GM18861 (cell line): ENCODE measurements around the gene RANGAP1.

Experiments used
- ATAC-seq: cut with Tn5 transposase; IDR thresholded peaks from one replicate; pipeline ENCODE4 v1.9.1; 2021; ENCODE audit not compliant: unreplicated experiment

The RANGAP1 gene, protein sequence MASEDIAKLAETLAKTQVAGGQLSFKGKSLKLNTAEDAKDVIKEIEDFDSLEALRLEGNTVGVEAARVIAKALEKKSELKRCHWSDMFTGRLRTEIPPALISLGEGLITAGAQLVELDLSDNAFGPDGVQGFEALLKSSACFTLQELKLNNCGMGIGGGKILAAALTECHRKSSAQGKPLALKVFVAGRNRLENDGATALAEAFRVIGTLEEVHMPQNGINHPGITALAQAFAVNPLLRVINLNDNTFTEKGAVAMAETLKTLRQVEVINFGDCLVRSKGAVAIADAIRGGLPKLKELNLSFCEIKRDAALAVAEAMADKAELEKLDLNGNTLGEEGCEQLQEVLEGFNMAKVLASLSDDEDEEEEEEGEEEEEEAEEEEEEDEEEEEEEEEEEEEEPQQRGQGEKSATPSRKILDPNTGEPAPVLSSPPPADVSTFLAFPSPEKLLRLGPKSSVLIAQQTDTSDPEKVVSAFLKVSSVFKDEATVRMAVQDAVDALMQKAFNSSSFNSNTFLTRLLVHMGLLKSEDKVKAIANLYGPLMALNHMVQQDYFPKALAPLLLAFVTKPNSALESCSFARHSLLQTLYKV

DNA sequence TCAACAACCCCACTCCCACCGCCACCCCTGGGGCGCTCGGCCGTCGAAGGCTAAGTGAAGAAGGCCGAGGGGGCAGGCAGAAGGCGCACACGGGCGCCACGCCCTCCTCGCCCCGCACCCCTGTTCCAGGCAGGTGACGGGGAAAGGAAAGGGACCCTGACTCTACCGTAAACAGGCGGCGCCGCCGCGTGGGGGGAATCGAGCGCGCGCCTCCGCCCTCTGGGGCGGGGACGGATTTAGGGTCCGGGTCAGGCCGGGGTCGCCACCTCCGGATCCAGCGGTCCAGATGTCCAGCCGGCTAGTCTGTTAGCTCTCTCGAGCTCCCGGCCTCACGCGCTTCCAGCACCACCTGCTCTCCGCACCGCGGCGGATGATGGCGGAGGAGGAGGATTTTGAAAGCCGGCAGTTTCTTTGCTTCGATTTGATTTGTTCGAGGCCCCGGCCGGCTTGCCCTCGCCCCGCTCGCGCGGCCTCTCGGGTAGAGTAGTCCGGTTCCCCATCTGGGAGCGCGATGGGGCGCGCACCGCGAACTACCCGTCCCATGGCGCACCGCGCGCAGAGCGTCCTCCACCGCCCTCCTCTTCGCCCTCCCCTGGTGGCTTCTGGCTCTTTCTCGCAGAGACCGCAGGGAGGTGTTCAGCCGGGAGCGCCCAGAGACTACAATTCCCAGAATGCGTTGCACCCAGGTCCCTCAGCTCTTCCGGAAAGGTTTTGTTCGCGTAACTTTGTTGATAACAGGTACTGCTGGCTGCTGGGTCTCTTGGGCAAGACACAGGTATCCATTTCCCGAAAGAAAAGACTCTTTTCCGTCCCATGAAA lies at the start of gene RANGAP1:
Gene RANGAP1 (minus strand): TSS at position 368 of the 819 bp plus-strand sequence. CDS start 5,143 bp downstream, outside the sequence.
- ATAC-seq, result peak; percentile 93

DNA sequence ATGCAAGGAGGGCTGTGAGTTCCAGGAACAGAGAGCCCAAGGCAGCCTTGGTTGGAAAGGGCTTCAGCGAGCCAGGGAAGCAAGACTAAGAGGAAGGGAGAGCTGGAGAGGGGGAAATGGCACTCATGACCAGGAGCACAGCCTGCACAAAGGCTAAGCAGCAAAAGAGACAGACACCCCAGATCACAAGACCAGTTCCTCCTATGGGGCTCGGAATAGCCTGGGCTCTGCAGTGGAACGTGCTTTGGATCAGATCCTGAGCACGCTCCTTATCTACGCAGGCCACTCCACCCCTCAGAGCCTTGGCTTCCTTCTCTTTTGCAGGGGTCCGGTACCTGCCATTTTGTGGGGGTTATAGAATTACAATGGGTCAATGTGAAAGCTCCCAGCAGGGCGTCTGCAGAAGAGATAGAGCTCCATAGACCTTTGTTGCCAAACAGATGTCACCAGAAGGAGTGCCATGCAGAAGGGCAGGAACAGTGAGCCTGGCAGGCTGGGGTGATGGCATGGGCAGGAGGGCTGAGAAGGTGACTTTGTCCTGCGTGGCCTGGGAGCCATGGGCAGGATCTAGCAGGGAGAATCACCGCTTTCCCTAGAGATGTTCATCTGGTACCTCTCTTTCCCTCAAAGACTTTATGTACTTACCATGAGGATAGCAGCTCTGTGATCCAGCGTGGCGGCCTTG lies 49.1 kb upstream of the RANGAP1 start:
- no peak for ATAC-seq

DNA sequence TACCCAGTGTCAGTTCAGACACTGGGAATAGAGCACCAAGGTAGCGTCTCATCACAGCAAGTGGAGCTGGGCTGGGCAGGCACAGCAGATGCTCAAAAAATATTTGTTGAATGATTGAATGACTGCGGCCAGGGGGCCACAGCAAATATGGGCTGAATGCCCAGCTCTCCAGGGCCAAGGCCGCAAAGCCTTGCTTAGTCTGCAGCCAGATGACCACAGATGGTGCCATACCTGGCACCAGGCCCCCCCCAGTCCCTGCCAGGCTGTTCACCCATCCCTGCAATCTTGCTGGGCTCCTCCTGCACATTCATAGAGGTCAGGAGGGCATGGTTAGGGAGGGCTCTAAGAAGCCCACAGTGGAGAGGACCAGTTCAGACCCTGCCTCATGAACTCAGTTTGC lies 48.2 kb upstream of the RANGAP1 start:
- ATAC-seq, result no peak

DNA sequence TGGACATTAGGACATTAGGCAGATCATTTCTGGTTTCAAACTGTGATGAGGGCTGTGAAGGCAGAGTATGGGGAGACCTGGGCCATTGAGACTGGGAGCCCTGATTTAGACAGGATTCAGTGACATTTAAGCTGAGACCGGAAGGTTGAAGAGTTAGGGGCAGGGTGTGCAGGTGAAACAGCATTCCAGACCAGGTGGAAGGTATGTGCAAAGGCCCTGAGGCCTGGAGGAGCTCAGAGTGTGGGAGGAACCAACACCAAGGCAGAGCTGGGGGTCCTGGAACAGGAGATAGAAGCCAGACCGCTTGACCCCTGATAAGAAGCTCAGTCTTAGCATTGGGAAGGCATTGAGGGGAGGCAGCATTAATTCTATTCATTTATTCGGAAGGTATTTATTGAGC lies 47.8 kb upstream of the RANGAP1 start:
- no peak for ATAC-seq

DNA sequence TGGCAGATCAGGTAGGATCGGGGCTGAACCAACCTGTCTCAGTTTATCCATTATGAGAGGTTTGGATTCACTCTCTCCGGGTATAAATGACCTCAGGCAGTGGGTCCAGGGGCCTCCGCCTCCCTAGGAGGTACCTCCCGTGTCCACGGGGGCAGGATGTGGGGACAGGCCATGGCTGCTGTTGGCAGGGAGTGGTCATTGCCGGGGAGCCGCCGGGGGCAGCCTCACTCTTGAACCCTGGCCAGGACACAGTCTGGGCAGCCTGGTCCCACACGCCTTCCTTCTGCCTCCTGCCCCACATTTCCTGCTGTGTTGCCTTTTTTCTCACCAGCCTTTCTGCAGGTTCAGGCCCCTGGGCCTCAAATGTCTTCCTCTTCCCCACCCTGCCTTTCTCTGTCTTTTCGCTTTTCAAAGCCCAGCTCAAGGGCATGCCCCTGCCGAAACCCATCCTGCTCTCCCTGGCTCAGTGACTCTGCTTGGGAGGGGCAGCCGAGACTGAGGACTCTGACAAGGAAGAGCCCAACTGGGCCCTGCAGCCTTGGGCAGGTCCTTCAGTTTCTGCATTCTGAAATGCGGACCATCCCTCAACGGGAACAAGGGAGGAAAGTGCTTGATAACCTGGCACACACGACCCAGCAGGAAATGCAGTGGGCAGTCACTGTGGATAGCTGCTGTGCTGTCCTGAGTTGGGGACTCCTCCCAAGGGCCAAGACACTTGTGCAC lies 46.4 kb upstream of the RANGAP1 start:
- ATAC-seq, result no peak

DNA sequence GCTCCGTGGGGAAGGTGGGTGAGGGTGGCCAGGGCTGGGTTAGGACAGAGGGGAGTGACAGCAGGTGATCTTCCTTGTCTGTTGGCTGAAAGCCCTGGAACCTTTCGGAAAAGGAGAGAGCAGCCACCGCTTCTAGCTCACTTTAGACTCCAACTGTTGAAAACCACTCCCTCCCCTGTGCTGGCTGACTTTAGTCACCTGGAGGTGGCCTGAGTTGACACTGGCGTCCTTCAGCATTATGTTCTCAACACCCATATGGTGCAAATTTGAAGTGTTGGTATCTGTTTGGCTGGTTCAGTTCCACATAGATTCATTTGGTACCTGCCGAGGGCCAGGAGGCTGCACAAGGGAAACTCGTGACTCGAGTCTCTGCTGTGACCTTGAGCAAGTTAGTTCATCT lies 44.2 kb upstream of the RANGAP1 start:
- no peak for ATAC-seq

DNA sequence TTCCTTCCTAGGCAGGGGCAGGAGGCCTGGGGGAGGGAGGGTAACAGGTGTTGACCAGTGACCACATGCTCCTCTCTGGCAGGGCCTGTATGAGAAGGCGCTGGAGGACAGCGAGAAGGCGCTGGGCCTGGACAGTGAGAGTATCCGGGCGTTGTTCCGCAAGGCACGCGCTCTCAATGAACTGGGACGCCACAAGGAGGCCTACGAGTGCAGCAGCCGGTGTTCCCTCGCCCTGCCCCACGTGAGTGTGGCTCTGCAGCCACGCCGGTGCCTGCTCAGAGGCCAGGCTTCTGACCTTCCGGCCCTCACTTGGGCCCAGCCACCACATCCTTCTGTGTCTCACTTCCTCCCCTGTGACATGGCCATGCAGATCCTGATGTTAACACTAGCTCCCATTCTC lies 41.1 kb upstream of the RANGAP1 start:
- ATAC-seq, result no peak

DNA sequence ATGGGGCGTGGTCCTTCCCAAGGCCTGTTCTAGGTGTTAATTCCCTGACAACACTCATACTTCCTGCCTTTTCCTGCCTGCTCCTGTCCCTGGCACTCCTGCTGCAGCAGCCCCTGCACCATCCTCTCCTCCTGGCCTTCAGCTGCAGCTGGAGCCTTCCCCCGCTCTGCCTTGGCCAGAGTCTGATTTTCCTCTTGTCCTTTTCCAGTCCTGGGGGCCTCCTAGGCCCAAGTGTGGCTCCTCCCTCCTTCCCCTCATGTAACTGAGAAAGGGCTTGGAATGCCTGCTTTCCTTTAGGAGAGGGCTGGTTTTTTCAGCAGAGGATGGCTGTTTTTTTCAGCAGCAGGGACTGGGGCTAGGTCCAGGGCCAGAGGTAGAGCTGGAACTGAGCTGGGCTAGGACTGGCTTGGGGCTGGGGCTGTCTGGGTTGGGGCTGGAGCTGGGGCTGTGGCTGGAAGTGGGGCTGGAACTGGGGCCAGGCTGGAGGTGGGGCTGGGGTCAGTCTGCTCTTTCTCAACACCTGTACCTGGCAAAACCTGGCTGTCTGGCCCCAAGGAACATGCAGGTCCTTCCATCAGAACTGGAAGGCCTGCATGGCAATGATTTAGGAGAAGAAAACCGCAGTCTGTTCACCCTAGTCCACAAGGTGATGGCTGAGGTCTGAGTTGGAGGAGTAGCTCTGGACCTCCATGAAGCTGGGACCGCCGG lies 39.0 kb upstream of the RANGAP1 start:
- no peak for ATAC-seq

DNA sequence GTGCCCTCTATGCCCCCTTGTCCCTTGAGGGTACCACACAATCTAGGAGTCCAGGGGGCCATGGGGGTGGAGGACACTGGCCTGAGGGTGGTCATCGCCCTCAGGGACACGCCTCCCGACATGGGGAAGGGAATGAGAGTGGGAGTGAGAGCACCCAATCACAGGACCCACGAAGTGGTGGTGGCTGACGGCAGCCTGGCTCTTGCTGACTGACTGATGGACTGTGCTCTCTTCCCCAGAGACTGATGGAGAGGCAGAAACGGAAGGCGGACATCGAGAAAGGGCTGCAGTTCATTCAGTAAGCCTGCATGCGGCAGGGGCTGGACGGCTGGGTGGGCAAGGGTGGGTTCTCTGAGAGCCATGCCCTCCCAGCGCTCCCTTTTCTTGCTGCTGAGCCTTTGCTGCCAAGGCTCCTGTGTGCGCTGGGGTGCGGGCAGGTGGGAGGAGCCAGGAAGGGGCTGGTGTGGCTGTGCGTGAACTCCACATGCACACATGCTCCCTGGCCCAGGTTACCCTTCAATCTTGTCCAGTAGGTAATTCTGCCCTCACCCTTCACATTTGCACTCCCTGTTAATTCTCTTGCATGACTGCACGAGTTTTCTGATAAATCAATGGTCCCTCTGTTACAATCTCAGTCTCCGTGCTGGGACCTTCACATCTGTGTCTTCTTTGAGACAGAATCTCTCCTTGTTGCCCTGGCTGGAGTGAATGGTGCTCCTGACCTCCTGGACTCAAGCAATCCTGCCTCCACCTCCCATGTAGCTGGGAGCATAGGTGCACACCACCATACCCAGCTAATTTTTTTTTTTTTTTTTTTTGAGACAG lies 34.6 kb upstream of the RANGAP1 start:
- no peak for ATAC-seq

DNA sequence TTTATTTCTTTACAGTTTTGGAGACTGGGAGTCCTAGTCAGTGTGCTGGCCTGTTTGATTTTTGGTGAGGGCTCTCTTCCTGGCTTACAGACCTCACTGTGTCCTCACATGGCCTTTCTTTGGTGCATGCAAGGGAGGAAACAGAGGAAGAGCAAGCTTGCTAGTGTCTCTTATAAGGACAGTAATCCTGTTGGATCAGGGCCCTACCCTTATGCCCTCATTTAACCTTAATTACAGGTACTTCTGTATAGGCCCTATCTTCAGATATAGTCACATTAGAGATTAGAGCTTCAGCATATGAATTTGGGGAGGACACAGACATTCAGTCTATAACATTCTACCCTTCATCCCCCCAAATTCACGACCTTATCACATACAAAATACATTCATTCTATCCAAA lies 29.6 kb upstream of the RANGAP1 start:
- ATAC-seq, result no peak

DNA sequence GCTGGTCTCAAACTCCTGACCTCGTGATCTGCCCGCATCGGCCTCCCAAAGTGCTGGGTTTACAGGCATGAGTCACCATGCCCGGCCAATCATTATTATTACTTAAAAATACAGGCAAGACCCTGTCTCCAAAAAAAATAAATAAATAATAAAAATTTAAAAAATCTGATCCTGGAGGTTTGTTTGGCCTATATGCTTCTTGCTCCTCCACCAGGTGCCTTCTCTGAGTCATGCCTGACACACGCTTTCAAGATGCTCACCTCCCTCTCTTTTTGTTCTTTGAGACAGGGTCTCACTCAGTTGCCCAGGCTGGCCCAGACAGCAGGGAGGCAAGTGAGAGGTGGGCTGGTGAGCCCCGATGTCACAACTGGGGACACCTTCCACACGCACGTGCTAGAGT lies 28.8 kb upstream of the RANGAP1 start:
- ATAC-seq, result no peak

DNA sequence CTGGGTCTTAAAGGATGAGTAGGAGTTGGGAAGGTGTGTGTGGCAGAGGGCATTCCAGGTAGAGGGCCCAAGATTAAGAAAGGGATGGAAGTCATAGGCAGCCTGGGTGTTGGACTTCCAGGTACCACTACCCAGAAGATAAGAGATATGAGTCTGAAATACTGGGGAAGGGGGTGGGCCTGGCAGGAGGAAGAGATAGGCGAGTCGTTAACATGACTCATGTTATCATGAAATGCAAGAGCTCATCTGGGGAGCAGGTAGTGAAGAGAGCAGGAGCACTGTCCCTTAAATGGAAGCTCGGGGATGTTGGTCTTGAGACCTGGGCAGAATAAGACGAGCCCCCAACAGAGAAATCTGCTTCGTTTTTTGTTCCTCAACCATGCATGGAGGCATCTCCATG lies 25.5 kb upstream of the RANGAP1 start:
- no peak for ATAC-seq

DNA sequence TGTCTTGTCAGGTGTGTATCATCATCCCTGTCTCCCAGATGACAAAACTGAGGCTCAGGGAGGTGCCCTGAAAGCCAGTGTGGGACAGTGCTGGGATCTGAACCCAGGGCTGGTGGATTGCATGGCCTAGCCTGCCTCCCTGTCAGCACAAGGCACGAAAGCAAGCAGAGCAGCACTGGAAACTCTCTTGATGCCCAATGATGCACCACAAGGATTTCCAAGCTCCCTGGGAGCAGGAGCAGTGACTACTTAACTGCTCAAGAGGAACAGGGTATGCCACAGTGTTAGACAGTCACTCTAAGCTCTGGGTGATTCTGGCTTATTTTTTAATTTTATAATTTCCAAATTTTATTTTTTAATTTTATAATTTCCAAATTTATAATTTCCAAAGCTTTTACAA lies 24.3 kb upstream of the RANGAP1 start:
- no peak for ATAC-seq

DNA sequence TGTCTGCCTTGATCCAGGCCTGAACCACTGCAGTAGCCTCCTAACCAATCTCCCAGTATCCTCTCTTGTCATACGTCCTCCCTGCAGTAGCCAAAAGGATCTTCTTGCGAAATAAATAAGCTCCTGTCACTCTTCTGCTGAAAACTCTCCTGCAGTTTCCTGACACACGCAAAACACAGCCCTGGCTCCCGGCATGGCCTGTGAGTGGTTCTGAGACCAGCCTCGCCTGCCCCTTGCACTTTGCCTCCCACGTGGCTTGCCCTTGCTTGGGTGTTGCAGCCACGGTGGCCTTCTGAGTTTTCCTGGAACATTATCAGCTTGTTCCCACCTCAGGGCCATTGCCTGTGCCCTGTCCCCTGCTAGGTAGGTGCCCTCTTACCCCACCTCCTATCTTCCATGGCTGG lies 22.6 kb upstream of the RANGAP1 start:
- ATAC-seq, result no peak

DNA sequence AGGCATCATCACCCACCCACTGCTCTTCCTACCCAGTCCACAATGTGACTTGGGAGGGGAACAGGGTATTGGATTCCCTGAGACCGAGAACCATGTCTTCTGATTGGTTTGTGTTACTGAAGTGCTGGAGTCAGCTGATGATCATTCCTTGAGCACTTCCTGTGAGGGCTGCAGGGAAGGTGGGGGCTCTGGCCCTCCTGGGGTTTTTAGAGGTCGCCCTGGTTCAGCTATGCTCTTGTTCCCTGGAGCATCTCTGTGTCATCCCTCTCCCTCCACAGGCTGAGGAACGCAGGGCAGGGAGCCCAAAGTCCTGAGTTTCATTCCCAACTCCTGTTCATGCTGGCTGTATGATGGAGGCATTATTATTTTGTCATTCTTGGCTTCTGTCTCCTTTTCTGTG lies 22.1 kb upstream of the RANGAP1 start:
- ATAC-seq, result no peak

DNA sequence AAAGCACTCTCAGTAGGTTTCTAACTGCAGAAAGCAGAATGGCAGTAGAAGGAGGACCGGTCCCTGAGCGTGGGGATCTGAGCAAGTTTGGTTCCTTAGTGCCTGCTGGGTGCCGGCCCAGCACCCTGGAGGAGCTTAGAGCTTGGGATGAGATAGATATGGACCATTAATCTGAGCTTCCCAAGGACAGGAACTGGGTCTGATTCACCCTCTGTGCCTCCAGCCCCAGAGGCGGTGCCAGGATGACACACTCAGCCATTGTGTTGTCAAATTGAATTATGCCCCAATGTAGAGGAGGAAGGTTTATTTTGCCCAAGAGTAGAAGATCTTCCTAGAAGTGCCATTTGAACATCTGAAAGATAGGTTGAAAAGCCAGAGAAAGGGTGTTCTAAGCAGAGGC lies 19.7 kb upstream of the RANGAP1 start:
- ATAC-seq, result no peak

DNA sequence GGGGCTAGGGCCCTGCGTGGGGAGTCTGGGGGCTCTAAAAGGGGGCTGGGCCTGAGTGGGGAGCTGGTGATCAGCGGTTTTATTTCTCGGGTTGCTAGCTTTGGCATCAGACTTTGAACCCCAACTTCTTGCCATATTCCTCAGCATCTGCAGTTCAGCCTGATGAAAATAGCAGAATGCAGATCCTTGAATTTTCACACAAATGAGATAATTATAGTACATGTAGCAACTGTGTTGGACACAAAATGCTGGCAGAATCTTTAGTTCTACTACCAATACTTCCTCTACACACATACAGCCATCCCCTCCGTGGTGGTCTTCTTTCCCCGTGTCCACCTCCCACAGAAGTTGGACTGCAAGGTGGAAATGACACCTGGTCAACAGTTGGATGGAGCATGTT lies 16.8 kb upstream of the RANGAP1 start:
- ATAC-seq, result no peak

DNA sequence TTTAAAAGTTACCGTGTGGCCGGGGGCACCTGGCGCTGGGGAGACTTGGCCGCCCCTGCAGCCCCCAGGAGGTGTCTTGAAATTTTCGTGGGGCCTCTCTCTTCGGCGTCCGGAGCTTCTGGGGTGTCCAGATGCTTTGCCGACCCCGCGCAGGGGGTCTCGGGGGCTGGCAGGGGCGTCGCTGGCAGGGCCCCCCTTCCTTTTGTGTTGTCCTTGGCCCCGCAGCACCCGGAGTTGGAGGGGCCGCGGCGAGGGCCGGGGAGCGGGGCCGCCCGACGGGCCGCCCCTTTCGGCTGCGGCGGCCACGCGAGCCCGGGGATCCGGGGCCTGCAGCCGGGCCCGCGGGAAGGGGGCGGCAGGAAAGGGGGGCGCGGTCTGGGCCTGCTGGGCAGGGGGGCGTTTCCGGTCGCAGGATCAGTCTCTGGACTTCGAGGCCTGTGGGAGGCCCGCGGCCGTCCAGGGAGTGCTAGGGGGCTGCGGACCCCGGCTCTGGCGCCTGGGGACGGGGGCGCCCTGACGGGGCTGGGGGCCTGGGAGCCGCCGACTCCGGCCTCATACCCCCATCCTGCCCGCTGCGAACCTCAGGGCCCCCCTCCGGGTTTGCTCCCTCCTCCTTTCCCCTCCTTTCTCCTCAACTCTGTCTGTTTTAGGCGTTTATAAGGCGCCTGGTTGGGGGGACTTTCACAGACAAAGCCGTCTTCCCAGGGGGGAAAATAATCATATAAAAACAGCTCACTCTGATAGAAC lies 16.2 kb upstream of the RANGAP1 start:
- ATAC-seq, result no peak
